Measurements from ENCODE around the gene FEV. TPM values are rescaled to one million over a fixed set of nuclear protein-coding genes. Genes with fewer than 3 reads are reported as not detected.

Gene FEV
- polyA plus RNA-seq, 1 donor from 2014 or later: not detected

GRCh38 chr2:218998414-218999002, 13.5 kb upstream of the FEV start:
- no peak overlapping the region for H3K9ac ChIP-seq (ENCODE audit: low read length)
- H3K36me3 ChIP-seq (ENCODE audit: insufficient read depth, low read length): no peaks in the 10 kb centered on the region
- no peaks in the 10 kb centered on the region for H3K79me2 ChIP-seq (replicated peaks; ENCODE audit: insufficient read depth, low read length)
- no peak overlapping the region for H3K27ac ChIP-seq (ENCODE audit: low read length)
- peaks cover 98% of the 10 kb centered on the region for H3K27me3 ChIP-seq (ENCODE audit: insufficient read depth, low read depth, low read length)
- no peaks in the 10 kb centered on the region for H3K9me2 ChIP-seq (ENCODE audit: insufficient read depth, low read length)
- H3K9me3 ChIP-seq (ENCODE audit: low read length): no peaks in the 10 kb centered on the region
- H2AFZ ChIP-seq (ENCODE audit: low read depth, low read length): no peak overlapping the region
- TF ChIP-seq SMC3 (conservative IDR thresholded peaks at IDR 0.05; ENCODE audit: poor library complexity): no peak
- no peak for TF ChIP-seq TAF1 (IDR thresholded peaks at IDR 0.05; ENCODE audit: low read depth)
- TF ChIP-seq RAD21 (conservative IDR thresholded peaks at IDR 0.05): no peak
- no peak for TF ChIP-seq CTCF (IDR thresholded peaks at IDR 0.05; ENCODE audit: poor library complexity, severe bottlenecking)
- TF ChIP-seq REST (IDR thresholded peaks at IDR 0.05; ENCODE audit: borderline replicate concordance): no peak
- no peak for TF ChIP-seq MXI1 (conservative IDR thresholded peaks at IDR 0.05; ENCODE audit: poor library complexity, severe bottlenecking)
- no peak for TF ChIP-seq EP300 (conservative IDR thresholded peaks at IDR 0.05; ENCODE audit: poor library complexity, severe bottlenecking)
- no peak for TF ChIP-seq POLR2AphosphoS5 (IDR thresholded peaks at IDR 0.05)
- no peaks in the 10 kb centered on the region for H4K20me1 ChIP-seq (ENCODE audit: insufficient read depth)
- no peaks in the 10 kb centered on the region for H3F3A ChIP-seq (ENCODE audit: insufficient read depth, low read length, poor library complexity, severe bottlenecking)
- H3K4me3 ChIP-seq (ENCODE audit: low read length): no peak overlapping the region
- no peak overlapping the region for H3K4me2 ChIP-seq (ENCODE audit: low read length)

GRCh38 chr2:218997731-218998130, 12.7 kb upstream of the FEV start:
- Histone ChIP-seq H4K20me1 (ENCODE audit: insufficient read depth) (no peaks in the 10 kb centered on the region), H3K79me2 (replicated peaks; ENCODE audit: insufficient read depth, low read length) (no peaks in the 10 kb centered on the region)

More at GRCh38 chr2:218997731-218998130, 12.7 kb upstream of the FEV start:
- H3K4me2 ChIP-seq (ENCODE audit: low read length): no peak overlapping the region
- no peak overlapping the region for H3K4me3 ChIP-seq (ENCODE audit: low read length)
- H3K36me3 ChIP-seq (ENCODE audit: insufficient read depth, low read length): no peaks in the 10 kb centered on the region
- H3K9me2 ChIP-seq (ENCODE audit: insufficient read depth, low read length): no peaks in the 10 kb centered on the region
- no peak overlapping the region for H3K27ac ChIP-seq (ENCODE audit: low read length)
- no peaks in the 10 kb centered on the region for H3F3A ChIP-seq (ENCODE audit: insufficient read depth, low read length, poor library complexity, severe bottlenecking)
- TF ChIP-seq EP300 (conservative IDR thresholded peaks at IDR 0.05; ENCODE audit: poor library complexity, severe bottlenecking) (no peak), TAF1 (IDR thresholded peaks at IDR 0.05; ENCODE audit: low read depth) (no peak), CTCF (IDR thresholded peaks at IDR 0.05; ENCODE audit: poor library complexity, severe bottlenecking) (no peak), RAD21 (conservative IDR thresholded peaks at IDR 0.05) (no peak), MXI1 (conservative IDR thresholded peaks at IDR 0.05; ENCODE audit: poor library complexity, severe bottlenecking) (no peak), POLR2AphosphoS5 (IDR thresholded peaks at IDR 0.05) (no peak), SMC3 (conservative IDR thresholded peaks at IDR 0.05; ENCODE audit: poor library complexity) (no peak), EZH2 (IDR thresholded peaks at IDR 0.05; ENCODE audit: borderline replicate concordance, insufficient read depth, low read length, poor library complexity, severe bottlenecking) (no peak), REST (IDR thresholded peaks at IDR 0.05; ENCODE audit: borderline replicate concordance) (no peak)
- no peak overlapping the region for H3K9ac ChIP-seq (ENCODE audit: low read length)
- no peaks in the 10 kb centered on the region for H3K9me3 ChIP-seq (ENCODE audit: low read length)
- no peak overlapping the region for H2AFZ ChIP-seq (ENCODE audit: low read depth, low read length)
- peaks cover 98% of the 10 kb centered on the region for H3K27me3 ChIP-seq (ENCODE audit: insufficient read depth, low read depth, low read length)
